ENCODE results near the gene CST3.
"Not testable (repeated sequence)": the region's sequence is repeated elsewhere in the genome, so short reads cannot be mapped to it uniquely, and the experiment has no call there.

The CST3 gene

DNA sequence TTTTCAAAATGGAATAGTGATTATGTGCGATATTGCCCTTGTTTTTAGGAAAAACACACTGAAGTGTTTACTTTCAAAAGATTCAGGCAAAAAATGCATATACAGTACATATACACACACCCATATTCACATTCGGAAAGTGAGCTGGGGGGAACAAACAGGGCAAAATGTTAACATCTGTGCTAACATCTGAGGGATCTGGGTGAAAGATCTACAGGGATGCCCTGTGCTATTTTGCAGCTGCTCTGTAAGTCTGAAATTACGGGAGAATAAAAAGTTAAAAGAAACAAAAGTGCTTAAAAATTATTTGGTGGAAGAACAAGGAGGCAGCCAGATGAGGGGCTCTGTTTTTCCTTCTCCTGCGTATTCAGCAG, 860 bp downstream of the CST3 start:
- Histone ChIP-seq H3K36me3 (ENCODE audit: control insufficient read depth in 5 of 5, insufficient read depth in 5 of 5, low read length in 5 of 5) (peaks cover 0 to 32% (median 32%) of the 10 kb centered on the region in 5 donors), H3K4me3 (ENCODE audit: low read depth in 1 of 5, low read length in 5 of 5) (peak overlapping the region; percentile 73 to 89 (median 87)), H3K9ac (ENCODE audit: low read length in 5 of 5) (peak overlapping the region; percentile 22 to 87 (median 84)), H3K4me1 (ENCODE audit: control insufficient read depth in 5 of 5, insufficient read depth in 5 of 5, low read length in 5 of 5) (peaks cover 14 to 67% (median 57%) of the 10 kb centered on the region in 5 donors), H3K9me3 (ENCODE audit: control insufficient read depth in 5 of 5, low read length in 5 of 5) (no peaks in the 10 kb centered on the region), H3K27ac (ENCODE audit: low read depth, low read length) (peak overlapping the region; percentile 81), H3K27me3 (ENCODE audit: control insufficient read depth in 5 of 5, insufficient read depth in 4 of 5, low read length in 5 of 5) (no peaks in the 10 kb centered on the region)

GRCh38 chr20:23636182-23636907, 1.4 kb downstream of the CST3 start:
- Histone ChIP-seq H3K27ac (ENCODE audit: low read depth, low read length) (peak overlapping the region; percentile 81), H3K9ac (ENCODE audit: low read length in 5 of 5) (peak overlapping the region; percentile 22 to 87 (median 84)), H3K4me1 (ENCODE audit: control insufficient read depth in 5 of 5, insufficient read depth in 5 of 5, low read length in 5 of 5) (peaks cover 14 to 66% (median 52%) of the 10 kb centered on the region in 5 donors)

GRCh38 chr20:23635768-23636090, 2.0 kb downstream of the CST3 start:
- H3K27me3 ChIP-seq (ENCODE audit: control insufficient read depth in 5 of 5, insufficient read depth in 4 of 5, low read length in 5 of 5); H3K9me3 ChIP-seq (ENCODE audit: control insufficient read depth in 5 of 5, low read length in 5 of 5): not testable (repeated sequence)
- peaks cover 0 to 37% (median 32%) of the 10 kb centered on the region in 5 donors for H3K36me3 ChIP-seq (ENCODE audit: control insufficient read depth in 5 of 5, insufficient read depth in 5 of 5, low read length in 5 of 5)
- H3K4me1 ChIP-seq (ENCODE audit: control insufficient read depth in 5 of 5, insufficient read depth in 5 of 5, low read length in 5 of 5), result peaks cover 14 to 60% (median 47%) of the 10 kb centered on the region in 5 donors
- H3K27ac ChIP-seq (ENCODE audit: low read depth, low read length), result peak overlapping the region; percentile 6
- peak overlapping the region; percentile 58 to 89 (median 87) for H3K4me3 ChIP-seq (ENCODE audit: low read depth in 1 of 5, low read length in 5 of 5)
- H3K9ac ChIP-seq (ENCODE audit: low read length in 5 of 5), result peak overlapping the region in 1 of 5 donors; percentile 84

More at GRCh38 chr20:23636182-23636907, 1.4 kb downstream of the CST3 start:
- H3K9me3 ChIP-seq (ENCODE audit: control insufficient read depth in 5 of 5, low read length in 5 of 5), result no peaks in the 10 kb centered on the region
- H3K27me3 ChIP-seq (ENCODE audit: control insufficient read depth in 5 of 5, insufficient read depth in 4 of 5, low read length in 5 of 5), result no peaks in the 10 kb centered on the region
- peaks cover 0 to 37% (median 32%) of the 10 kb centered on the region in 5 donors for H3K36me3 ChIP-seq (ENCODE audit: control insufficient read depth in 5 of 5, insufficient read depth in 5 of 5, low read length in 5 of 5)
- H3K4me3 ChIP-seq (ENCODE audit: low read depth in 1 of 5, low read length in 5 of 5), result peak overlapping the region; percentile 73 to 89 (median 87)

DNA sequence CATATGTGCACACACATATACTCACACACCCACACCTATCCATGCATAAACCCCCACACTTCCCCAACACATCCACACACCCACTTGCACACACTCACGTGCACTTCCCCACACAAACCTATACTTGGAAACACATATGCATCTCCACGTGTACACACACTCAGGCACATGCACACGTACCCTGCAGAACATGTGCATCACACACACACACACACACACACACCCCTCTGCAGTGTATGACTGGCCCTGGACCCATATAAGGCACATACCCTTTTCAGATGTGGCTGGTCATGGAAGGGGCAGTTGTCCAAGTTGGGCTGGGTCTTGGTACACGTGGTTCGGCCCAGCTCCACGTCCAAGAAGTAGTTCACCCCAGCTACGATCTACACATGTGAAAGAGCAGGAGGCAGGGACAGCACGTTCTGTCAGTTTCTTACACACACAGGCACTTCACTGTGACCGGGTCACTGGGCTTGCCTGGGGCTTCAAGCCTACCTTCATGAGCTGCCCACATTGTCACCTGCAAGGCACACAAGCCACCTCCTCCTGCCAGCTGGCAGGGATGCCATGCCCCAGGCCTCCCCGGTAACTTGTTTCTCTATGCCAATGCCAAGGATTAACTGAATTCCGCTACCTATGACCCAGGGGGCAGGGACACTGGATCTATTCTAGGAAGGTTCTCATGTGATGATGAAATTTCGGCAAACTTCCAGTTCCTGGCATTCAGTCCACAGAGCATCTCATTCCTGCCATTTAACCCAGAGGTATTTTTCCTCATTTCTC, 2.6 kb downstream of the CST3 start:
- peak overlapping the region in 1 of 5 donors; percentile 41 for H3K9ac ChIP-seq (ENCODE audit: low read length in 5 of 5)
- H3K9me3 ChIP-seq (ENCODE audit: control insufficient read depth in 5 of 5, low read length in 5 of 5), result no peaks in the 10 kb centered on the region
- peak overlapping the region; percentile 6 for H3K27ac ChIP-seq (ENCODE audit: low read depth, low read length)
- H3K27me3 ChIP-seq (ENCODE audit: control insufficient read depth in 5 of 5, insufficient read depth in 4 of 5, low read length in 5 of 5), result no peaks in the 10 kb centered on the region
- H3K36me3 ChIP-seq (ENCODE audit: control insufficient read depth in 5 of 5, insufficient read depth in 5 of 5, low read length in 5 of 5), result peaks cover 0 to 37% (median 32%) of the 10 kb centered on the region in 5 donors
- H3K4me1 ChIP-seq (ENCODE audit: control insufficient read depth in 5 of 5, insufficient read depth in 5 of 5, low read length in 5 of 5), result peaks cover 14 to 60% (median 49%) of the 10 kb centered on the region in 5 donors
- peak overlapping the region in 4 of 5 donors; percentile 37 to 87 (median 66) for H3K4me3 ChIP-seq (ENCODE audit: low read depth in 1 of 5, low read length in 5 of 5)

DNA sequence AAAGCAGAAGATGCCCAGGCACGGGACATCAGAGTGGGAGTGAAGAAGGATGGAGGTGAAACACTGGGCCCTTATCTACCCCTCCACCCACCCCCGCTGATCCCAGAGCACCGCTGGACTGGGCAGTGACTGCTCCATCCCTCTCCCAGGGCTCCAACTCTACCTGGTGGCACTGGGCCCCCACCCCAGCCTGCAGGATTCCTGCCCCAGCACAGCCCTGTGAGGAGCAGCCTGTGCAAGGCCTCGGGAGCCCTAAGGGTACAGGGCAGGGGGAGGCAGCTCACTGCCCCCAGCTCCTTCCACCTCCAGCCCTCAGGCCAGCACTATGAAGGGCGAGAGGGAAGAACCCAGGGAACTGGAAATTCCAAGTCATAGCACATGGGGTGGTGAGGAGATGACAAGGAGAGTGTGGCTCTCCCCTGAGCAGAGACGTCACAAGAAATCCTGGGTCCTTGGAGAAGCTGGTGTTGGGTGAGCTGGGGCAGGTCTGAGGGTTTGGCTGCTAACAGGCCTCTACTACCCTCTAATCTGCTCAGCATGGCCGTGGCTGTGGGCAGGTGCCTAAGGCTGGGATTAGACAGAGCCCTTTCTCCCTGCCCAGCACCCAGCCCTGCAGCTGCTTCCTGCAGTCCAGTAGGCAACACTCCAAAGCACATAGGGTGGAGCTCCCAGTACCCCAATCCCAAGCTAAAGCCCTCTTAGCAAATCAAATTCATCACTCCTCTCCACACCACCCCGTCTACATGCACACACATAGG, 3.5 kb downstream of the CST3 start:
- H3K27me3 ChIP-seq (ENCODE audit: control insufficient read depth in 5 of 5, insufficient read depth in 4 of 5, low read length in 5 of 5), result no peaks in the 10 kb centered on the region
- H3K9me3 ChIP-seq (ENCODE audit: control insufficient read depth in 5 of 5, low read length in 5 of 5), result no peaks in the 10 kb centered on the region
- H3K4me1 ChIP-seq (ENCODE audit: control insufficient read depth in 5 of 5, insufficient read depth in 5 of 5, low read length in 5 of 5), result peaks cover 14 to 65% (median 56%) of the 10 kb centered on the region in 5 donors
- H3K27ac ChIP-seq (ENCODE audit: low read depth, low read length), result no peak overlapping the region
- peaks cover 0 to 37% (median 32%) of the 10 kb centered on the region in 5 donors for H3K36me3 ChIP-seq (ENCODE audit: control insufficient read depth in 5 of 5, insufficient read depth in 5 of 5, low read length in 5 of 5)
- no peak overlapping the region for H3K9ac ChIP-seq (ENCODE audit: low read length in 5 of 5)
- peak overlapping the region in 3 of 5 donors; percentile 1 to 87 (median 58) for H3K4me3 ChIP-seq (ENCODE audit: low read depth in 1 of 5, low read length in 5 of 5)

DNA sequence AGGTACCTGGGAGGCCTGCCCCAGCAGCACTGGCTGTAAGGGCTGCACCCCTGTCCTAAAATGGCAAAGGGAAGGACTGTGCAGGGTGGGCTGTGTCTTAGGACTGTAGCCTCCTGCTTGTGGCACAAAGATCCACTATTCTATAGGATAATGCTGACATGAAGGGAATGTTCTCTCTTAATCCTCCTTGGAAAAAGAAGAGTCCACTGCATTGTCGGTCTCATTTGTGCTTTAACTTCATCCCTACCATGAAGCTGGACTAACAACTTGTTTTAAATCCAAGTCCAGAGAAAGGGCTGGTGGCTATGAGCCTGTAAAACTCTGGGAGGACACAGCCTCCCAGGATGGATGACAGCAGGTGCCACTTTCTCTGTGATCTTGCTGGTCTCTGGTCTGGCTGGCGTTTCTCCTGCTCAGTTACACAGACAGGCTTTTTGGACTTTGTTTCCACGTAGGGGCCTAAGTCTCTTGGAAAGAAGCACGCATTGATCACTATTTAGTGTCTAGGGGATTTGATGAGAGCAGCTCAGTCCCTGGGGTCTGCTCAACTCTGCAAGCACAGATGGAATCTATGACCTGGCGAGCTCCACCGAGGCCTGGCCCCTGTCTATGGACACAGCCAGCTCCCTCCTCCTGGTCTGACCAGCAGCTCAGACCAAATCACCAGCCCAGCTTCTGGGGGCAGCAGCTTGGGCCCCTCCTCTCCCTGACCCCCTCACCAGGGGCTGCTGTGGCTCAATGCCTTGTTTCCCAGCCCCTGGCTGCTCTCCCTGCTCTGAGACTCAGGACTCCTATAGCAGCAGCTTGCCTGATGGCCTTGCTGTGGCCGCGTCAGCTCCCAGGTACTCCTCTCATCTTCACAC, 4.8 kb downstream of the CST3 start:
- no peaks in the 10 kb centered on the region for H3K9me3 ChIP-seq (ENCODE audit: control insufficient read depth in 5 of 5, low read length in 5 of 5)
- no peaks in the 10 kb centered on the region for H3K27me3 ChIP-seq (ENCODE audit: control insufficient read depth in 5 of 5, insufficient read depth in 4 of 5, low read length in 5 of 5)
- peak overlapping the region in 1 of 5 donors; percentile 20 for H3K9ac ChIP-seq (ENCODE audit: low read length in 5 of 5)
- no peak overlapping the region for H3K27ac ChIP-seq (ENCODE audit: low read depth, low read length)
- H3K4me1 ChIP-seq (ENCODE audit: control insufficient read depth in 5 of 5, insufficient read depth in 5 of 5, low read length in 5 of 5), result peaks cover 14 to 75% (median 66%) of the 10 kb centered on the region in 5 donors
- no peak overlapping the region for H3K4me3 ChIP-seq (ENCODE audit: low read depth in 1 of 5, low read length in 5 of 5)
- peaks cover 0 to 37% (median 32%) of the 10 kb centered on the region in 5 donors for H3K36me3 ChIP-seq (ENCODE audit: control insufficient read depth in 5 of 5, insufficient read depth in 5 of 5, low read length in 5 of 5)

GRCh38 chr20:23631981-23632710, 5.6 kb downstream of the CST3 start:
- Histone ChIP-seq H3K27me3 (ENCODE audit: control insufficient read depth in 5 of 5, insufficient read depth in 4 of 5, low read length in 5 of 5) (no peaks in the 10 kb centered on the region), H3K4me3 (ENCODE audit: low read depth in 1 of 5, low read length in 5 of 5) (no peak overlapping the region), H3K4me1 (ENCODE audit: control insufficient read depth in 5 of 5, insufficient read depth in 5 of 5, low read length in 5 of 5) (peaks cover 14 to 74% (median 64%) of the 10 kb centered on the region in 5 donors), H3K36me3 (ENCODE audit: control insufficient read depth in 5 of 5, insufficient read depth in 5 of 5, low read length in 5 of 5) (peaks cover 0 to 37% (median 32%) of the 10 kb centered on the region in 5 donors), H3K9ac (ENCODE audit: low read length in 5 of 5) (peak overlapping the region in 1 of 5 donors; percentile 20), H3K27ac (ENCODE audit: low read depth, low read length) (no peak overlapping the region), H3K9me3 (ENCODE audit: control insufficient read depth in 5 of 5, low read length in 5 of 5) (no peaks in the 10 kb centered on the region)

DNA sequence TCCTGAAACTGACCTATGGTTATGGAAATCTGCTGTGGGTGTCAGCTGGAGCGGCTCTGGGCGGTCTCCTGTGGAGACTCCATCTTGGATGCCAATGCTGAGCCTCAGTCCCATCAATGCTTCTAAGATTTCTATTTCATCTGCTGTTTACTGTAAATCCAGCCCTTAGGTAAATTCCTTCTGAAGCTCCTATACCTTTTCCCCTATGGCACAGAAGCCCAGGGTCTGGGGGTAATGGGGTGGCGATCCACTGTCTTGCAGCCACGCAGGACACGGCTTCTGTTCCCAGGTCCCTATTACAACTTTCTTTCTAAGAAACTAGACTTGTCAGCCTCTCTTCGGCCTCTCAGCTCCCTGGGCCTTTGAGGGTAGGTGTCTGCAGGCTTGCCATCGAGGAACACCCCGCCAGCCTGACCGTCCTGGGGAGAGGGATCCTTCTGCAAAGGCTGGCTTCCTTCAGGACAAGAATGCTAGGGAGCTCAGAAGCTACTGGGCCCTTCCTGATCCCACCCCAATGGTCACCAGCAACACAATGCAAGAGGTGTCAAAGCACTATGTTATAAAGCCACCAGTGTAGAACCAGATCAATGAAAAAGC, 6.4 kb downstream of the CST3 start:
- peaks cover 11 to 69% (median 56%) of the 10 kb centered on the region in 5 donors for H3K4me1 ChIP-seq (ENCODE audit: control insufficient read depth in 5 of 5, insufficient read depth in 5 of 5, low read length in 5 of 5)
- H3K27ac ChIP-seq (ENCODE audit: low read depth, low read length), result no peak overlapping the region
- H3K9ac ChIP-seq (ENCODE audit: low read length in 5 of 5), result no peak overlapping the region
- peaks cover 0 to 37% (median 32%) of the 10 kb centered on the region in 5 donors for H3K36me3 ChIP-seq (ENCODE audit: control insufficient read depth in 5 of 5, insufficient read depth in 5 of 5, low read length in 5 of 5)
- H3K4me3 ChIP-seq (ENCODE audit: low read depth in 1 of 5, low read length in 5 of 5), result no peak overlapping the region
- no peaks in the 10 kb centered on the region for H3K27me3 ChIP-seq (ENCODE audit: control insufficient read depth in 5 of 5, insufficient read depth in 4 of 5, low read length in 5 of 5)
- H3K9me3 ChIP-seq (ENCODE audit: control insufficient read depth in 5 of 5, low read length in 5 of 5), result no peaks in the 10 kb centered on the region
